HepG2 (cell line): ENCODE data around the gene TPGS1. TPM values are rescaled to one million over a fixed set of nuclear protein-coding genes. Genes with fewer than 3 reads are reported as not detected.

Experiments used
- ELF3 ChIP-seq: IDR thresholded peaks from 2 replicates; pipeline ENCODE4 v1.6.1; 2016; ENCODE audit warnings: missing genetic modification reagents, missing compliant biosample characterization
- ESRRA ChIP-seq: sonication (generic); formaldehyde crosslinking; IDR thresholded peaks from 2 replicates; pipeline ENCODE4 v1.5.1; 2020; ENCODE audit warnings: mild to moderate bottlenecking, low read depth, missing genetic modification reagents
- FIP1L1 ChIP-seq: fragments of 200-400 bp; formaldehyde crosslinking; IDR thresholded peaks from 2 replicates; pipeline ENCODE4 v1.6.1; 2018; ENCODE audit warnings: low read depth, mild to moderate bottlenecking, low read length, moderate library complexity, borderline replicate concordance; ENCODE audit not compliant: insufficient read depth
- HDAC1 ChIP-seq: sonication (generic); formaldehyde crosslinking; IDR thresholded peaks from 2 replicates; pipeline ENCODE4 v1.5.1; 2020; ENCODE audit warnings: mild to moderate bottlenecking, missing genetic modification reagents
- HNRNPLL ChIP-seq: fragments of 200-400 bp; formaldehyde crosslinking; IDR thresholded peaks from 2 replicates; pipeline ENCODE4 v1.6.1; 2017; ENCODE audit warnings: mild to moderate bottlenecking, low read depth, low read length; ENCODE audit not compliant: poor library complexity, severe bottlenecking
- JDP2 ChIP-seq: sonication (generic); formaldehyde crosslinking; IDR thresholded peaks from 2 replicates; pipeline ENCODE4 v1.8.1; 2022; ENCODE audit warnings: missing genetic modification reagents, borderline replicate concordance
- PRMT3 ChIP-seq: sonication (generic); formaldehyde crosslinking; IDR thresholded peaks from 2 replicates; pipeline ENCODE4 v1.8.1; 2022; ENCODE audit warnings: low read depth, mild to moderate bottlenecking, moderate library complexity, missing genetic modification reagents, borderline replicate concordance
- ZBTB20 ChIP-seq: sonication (generic); formaldehyde crosslinking; IDR thresholded peaks from 2 replicates; pipeline ENCODE4 v1.8.1; 2023; ENCODE audit warnings: missing genetic modification reagents, low read depth, mild to moderate bottlenecking, borderline replicate concordance
- ZNF264 ChIP-seq: sonication (generic); formaldehyde crosslinking; IDR thresholded peaks from 2 replicates; pipeline ENCODE4 v1.4.0; 2020; ENCODE audit warnings: missing genetic modification reagents
- ZNF33A ChIP-seq: sonication (generic); formaldehyde crosslinking; IDR thresholded peaks from 2 replicates; pipeline ENCODE4 v1.5.1; 2020; ENCODE audit warnings: missing genetic modification reagents, mild to moderate bottlenecking, moderate library complexity, borderline replicate concordance
- ZNF781 ChIP-seq: sonication (generic); formaldehyde crosslinking; IDR thresholded peaks from 2 replicates; pipeline ENCODE4 v1.5.1; 2020; ENCODE audit warnings: borderline replicate concordance, mild to moderate bottlenecking, missing genetic modification reagents; ENCODE audit errors: not compliant biosample characterization
- polyA plus RNA-seq, 8 experiments: library from polyadenylated mRNA; depleted of rRNA in 3 of 8; stranded (reverse) in 7 of 8; unstranded in 1 of 8; fragments of >200 nt; fragmentation: Illumina TruSeq in 4 of 8; extraction: Trizol in 4 of 8; gene quantifications; 2 replicates each; pipeline versions ENCODE4 v1.2.1 to v1.2.3, GENCODE V29; 2011 to 2016; ENCODE audit warnings: low read depth in 4 of 8, missing spikeins in 1 of 8, mixed read lengths in 1 of 8; ENCODE audit not compliant: insufficient read depth in 1 of 8
- total RNA-seq, 5 experiments: library from RNA; depleted of rRNA; stranded (reverse); fragments of >200 nt; fragmentation: Illumina TruSeq; extraction: Trizol; gene quantifications; 2 replicates each; pipeline ENCODE4 v1.2.3, GENCODE V29; 2016; ENCODE audit warnings: low read depth in 1 of 5
- TF ChIP-seq, protein P1 (sequence below), 2 experiments: IDR thresholded peaks; 2 replicates each; pipeline ENCODE4 v1.6.1; 2011 to 2012; ENCODE audit warnings: low read length in 2 of 2, borderline replicate concordance in 1 of 2, low read depth in 1 of 2, mild to moderate bottlenecking in 1 of 2, moderate library complexity in 1 of 2
- TF ChIP-seq, protein P2 (sequence below): sonication (generic); formaldehyde crosslinking; IDR thresholded peaks from 2 replicates; pipeline ENCODE4 v1.4.0; 2020; ENCODE audit warnings: missing genetic modification reagents, mild to moderate bottlenecking, borderline replicate concordance
- TF ChIP-seq, protein P3 (sequence below): sonication (generic); formaldehyde crosslinking; IDR thresholded peaks from 2 replicates; pipeline ENCODE4 v1.5.1; 2020; ENCODE audit warnings: mild to moderate bottlenecking, moderate library complexity, missing genetic modification reagents
- TF ChIP-seq, protein P4 (sequence below): sonication (generic); formaldehyde crosslinking; IDR thresholded peaks from 2 replicates; pipeline ENCODE4 v1.4.0; 2020; ENCODE audit warnings: missing genetic modification reagents

TPGS1 gene
- total and polyA plus RNA-seq, 2 of the 13 experiments (the other 11 are each of a cell fraction or from before 2014, with no cell fraction given): 1.1 to 6.2 TPM

DNA sequence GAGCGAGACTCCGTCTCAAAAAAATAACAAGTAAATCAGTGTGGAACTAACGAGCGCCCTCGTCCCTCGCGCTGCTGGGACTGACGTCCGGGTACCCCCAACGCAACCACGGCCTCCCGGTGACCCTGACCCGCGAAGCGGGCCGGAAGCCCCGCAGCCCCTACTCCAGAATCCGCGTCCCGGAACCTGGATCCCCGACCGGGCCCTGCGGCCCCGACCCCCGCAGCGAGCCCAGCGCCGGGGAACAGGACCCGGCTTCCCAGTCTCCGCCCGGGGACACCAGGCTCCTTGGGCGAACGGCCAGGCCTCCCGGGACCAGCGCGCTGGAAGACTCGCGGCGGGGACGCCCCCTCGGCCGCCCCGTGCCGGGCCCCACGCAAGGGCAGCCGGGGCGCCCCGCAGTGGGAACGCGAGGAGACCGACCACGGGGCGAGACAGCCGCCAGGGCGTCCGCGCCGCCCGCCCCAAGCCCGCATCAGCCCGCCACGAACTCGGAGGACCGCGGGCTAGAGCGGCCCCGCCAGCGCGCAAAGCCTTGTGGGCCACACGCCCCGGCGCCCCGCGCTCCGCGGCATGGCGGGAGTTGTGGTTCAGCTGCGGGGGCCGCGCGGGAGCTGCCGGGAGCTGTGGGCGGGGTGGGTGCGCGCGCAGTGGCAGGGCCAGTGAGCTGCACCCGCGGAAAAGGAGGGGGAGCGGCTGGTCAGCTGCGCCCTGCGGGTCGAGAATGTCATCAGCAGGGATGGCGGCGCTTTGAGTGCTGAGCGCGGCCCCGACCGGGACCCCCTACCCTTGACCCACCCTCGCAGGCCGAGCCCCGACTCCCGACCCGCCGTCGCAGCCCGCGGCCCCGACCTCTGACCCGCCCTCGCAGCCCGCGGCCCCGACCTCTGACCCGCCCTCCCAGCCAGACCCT is 18.5 kb upstream of the TPGS1 start (continued):
- TF ChIP-seq, protein P1, sequence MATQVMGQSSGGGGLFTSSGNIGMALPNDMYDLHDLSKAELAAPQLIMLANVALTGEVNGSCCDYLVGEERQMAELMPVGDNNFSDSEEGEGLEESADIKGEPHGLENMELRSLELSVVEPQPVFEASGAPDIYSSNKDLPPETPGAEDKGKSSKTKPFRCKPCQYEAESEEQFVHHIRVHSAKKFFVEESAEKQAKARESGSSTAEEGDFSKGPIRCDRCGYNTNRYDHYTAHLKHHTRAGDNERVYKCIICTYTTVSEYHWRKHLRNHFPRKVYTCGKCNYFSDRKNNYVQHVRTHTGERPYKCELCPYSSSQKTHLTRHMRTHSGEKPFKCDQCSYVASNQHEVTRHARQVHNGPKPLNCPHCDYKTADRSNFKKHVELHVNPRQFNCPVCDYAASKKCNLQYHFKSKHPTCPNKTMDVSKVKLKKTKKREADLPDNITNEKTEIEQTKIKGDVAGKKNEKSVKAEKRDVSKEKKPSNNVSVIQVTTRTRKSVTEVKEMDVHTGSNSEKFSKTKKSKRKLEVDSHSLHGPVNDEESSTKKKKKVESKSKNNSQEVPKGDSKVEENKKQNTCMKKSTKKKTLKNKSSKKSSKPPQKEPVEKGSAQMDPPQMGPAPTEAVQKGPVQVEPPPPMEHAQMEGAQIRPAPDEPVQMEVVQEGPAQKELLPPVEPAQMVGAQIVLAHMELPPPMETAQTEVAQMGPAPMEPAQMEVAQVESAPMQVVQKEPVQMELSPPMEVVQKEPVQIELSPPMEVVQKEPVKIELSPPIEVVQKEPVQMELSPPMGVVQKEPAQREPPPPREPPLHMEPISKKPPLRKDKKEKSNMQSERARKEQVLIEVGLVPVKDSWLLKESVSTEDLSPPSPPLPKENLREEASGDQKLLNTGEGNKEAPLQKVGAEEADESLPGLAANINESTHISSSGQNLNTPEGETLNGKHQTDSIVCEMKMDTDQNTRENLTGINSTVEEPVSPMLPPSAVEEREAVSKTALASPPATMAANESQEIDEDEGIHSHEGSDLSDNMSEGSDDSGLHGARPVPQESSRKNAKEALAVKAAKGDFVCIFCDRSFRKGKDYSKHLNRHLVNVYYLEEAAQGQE (IDR thresholded peaks at IDR 0.05; ENCODE audit: borderline replicate concordance in 1 of 2, low read depth in 1 of 2, low read length in 2 of 2): peak in 1 of 2 experiments; percentile 50; a peak in 1 of 4 replicates
- TF ChIP-seq JDP2: no peak
- no peak for TF ChIP-seq PRMT3
- no peak for TF ChIP-seq HNRNPLL
- TF ChIP-seq, protein P2, sequence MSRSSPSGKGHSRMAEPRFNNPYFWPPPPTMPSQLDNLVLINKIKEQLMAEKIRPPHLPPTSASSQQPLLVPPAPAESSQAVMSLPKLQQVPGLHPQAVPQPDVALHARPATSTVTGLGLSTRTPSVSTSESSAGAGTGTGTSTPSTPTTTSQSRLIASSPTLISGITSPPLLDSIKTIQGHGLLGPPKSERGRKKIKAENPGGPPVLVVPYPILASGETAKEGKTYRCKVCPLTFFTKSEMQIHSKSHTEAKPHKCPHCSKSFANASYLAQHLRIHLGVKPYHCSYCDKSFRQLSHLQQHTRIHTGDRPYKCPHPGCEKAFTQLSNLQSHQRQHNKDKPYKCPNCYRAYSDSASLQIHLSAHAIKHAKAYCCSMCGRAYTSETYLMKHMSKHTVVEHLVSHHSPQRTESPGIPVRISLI: no peak
- TF ChIP-seq ZNF33A (CRISPR knock-in tag): no peak
- TF ChIP-seq, protein P3, sequence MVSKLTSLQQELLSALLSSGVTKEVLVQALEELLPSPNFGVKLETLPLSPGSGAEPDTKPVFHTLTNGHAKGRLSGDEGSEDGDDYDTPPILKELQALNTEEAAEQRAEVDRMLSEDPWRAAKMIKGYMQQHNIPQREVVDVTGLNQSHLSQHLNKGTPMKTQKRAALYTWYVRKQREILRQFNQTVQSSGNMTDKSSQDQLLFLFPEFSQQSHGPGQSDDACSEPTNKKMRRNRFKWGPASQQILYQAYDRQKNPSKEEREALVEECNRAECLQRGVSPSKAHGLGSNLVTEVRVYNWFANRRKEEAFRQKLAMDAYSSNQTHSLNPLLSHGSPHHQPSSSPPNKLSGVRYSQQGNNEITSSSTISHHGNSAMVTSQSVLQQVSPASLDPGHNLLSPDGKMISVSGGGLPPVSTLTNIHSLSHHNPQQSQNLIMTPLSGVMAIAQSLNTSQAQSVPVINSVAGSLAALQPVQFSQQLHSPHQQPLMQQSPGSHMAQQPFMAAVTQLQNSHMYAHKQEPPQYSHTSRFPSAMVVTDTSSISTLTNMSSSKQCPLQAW (CRISPR knock-in tag): no peak
- TF ChIP-seq ELF3 (CRISPR knock-in tag): peak; percentile 68
- no peak for TF ChIP-seq ZNF264 (CRISPR knock-in tag)
- no peak for TF ChIP-seq ZNF781 (CRISPR knock-in tag)
- TF ChIP-seq, protein P4, sequence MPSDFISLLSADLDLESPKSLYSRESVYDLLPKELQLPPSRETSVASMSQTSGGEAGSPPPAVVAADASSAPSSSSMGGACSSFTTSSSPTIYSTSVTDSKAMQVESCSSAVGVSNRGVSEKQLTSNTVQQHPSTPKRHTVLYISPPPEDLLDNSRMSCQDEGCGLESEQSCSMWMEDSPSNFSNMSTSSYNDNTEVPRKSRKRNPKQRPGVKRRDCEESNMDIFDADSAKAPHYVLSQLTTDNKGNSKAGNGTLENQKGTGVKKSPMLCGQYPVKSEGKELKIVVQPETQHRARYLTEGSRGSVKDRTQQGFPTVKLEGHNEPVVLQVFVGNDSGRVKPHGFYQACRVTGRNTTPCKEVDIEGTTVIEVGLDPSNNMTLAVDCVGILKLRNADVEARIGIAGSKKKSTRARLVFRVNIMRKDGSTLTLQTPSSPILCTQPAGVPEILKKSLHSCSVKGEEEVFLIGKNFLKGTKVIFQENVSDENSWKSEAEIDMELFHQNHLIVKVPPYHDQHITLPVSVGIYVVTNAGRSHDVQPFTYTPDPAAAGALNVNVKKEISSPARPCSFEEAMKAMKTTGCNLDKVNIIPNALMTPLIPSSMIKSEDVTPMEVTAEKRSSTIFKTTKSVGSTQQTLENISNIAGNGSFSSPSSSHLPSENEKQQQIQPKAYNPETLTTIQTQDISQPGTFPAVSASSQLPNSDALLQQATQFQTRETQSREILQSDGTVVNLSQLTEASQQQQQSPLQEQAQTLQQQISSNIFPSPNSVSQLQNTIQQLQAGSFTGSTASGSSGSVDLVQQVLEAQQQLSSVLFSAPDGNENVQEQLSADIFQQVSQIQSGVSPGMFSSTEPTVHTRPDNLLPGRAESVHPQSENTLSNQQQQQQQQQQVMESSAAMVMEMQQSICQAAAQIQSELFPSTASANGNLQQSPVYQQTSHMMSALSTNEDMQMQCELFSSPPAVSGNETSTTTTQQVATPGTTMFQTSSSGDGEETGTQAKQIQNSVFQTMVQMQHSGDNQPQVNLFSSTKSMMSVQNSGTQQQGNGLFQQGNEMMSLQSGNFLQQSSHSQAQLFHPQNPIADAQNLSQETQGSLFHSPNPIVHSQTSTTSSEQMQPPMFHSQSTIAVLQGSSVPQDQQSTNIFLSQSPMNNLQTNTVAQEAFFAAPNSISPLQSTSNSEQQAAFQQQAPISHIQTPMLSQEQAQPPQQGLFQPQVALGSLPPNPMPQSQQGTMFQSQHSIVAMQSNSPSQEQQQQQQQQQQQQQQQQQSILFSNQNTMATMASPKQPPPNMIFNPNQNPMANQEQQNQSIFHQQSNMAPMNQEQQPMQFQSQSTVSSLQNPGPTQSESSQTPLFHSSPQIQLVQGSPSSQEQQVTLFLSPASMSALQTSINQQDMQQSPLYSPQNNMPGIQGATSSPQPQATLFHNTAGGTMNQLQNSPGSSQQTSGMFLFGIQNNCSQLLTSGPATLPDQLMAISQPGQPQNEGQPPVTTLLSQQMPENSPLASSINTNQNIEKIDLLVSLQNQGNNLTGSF: peak; percentile 26; the same call in 1 of the 2 replicates
- peak; percentile 40; the same call in 1 of the 2 replicates for TF ChIP-seq HDAC1
- no peak for TF ChIP-seq ZBTB20
- no peak for TF ChIP-seq FIP1L1
- peak; percentile 81; the same call in 1 of the 2 replicates for TF ChIP-seq ESRRA (CRISPR knock-in tag)
